ENCODE results near the gene LINC00237. TPM values are rescaled to one million over a fixed set of nuclear protein-coding genes. Genes with fewer than 3 reads are reported as not detected.

The LINC00237 gene
- total and polyA plus RNA-seq, 9 of the 15 experiments (the other 6 are each of a cell fraction or from before 2014, with no cell fraction given): not detected

DNA sequence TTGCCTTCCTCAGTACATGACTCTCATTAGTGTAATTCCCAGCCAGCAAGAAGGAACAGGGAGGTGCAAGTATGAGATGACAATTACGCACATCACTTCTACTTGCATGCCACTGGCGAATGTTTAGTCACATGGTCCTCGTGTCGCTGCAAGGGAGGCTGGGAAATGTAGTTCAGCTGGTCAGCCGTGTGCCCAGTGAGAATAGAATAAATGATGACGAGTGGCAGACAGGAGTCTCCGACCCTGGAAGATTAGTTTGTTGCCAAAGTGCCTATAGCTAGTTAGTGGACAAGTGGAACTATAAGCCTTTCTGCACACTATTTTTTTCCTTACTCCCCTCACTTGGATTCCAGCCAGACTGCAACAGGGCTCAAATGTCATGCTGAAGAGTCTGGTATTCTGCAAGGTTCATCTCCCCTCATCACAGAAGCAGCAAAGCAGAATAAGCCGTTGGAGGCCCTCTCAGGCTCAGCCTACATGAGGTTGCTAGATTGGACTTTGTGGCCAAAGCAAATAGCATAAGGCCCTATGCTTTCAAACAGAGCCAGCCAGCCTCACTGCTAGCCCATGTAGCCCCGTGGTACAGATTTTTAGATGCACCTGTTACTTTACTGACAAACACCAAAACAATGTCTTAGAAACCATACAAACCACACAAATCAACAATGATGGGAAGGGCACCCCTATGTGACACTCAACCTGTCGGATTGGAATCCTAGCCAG, 9.7 kb downstream of the LINC00237 start (continued):
- TF ChIP-seq, protein P1, sequence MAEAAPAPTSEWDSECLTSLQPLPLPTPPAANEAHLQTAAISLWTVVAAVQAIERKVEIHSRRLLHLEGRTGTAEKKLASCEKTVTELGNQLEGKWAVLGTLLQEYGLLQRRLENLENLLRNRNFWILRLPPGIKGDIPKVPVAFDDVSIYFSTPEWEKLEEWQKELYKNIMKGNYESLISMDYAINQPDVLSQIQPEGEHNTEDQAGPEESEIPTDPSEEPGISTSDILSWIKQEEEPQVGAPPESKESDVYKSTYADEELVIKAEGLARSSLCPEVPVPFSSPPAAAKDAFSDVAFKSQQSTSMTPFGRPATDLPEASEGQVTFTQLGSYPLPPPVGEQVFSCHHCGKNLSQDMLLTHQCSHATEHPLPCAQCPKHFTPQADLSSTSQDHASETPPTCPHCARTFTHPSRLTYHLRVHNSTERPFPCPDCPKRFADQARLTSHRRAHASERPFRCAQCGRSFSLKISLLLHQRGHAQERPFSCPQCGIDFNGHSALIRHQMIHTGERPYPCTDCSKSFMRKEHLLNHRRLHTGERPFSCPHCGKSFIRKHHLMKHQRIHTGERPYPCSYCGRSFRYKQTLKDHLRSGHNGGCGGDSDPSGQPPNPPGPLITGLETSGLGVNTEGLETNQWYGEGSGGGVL (CRISPR knock-in tag; IDR thresholded peaks at IDR 0.05): no peak
- TF ChIP-seq, protein P2, sequence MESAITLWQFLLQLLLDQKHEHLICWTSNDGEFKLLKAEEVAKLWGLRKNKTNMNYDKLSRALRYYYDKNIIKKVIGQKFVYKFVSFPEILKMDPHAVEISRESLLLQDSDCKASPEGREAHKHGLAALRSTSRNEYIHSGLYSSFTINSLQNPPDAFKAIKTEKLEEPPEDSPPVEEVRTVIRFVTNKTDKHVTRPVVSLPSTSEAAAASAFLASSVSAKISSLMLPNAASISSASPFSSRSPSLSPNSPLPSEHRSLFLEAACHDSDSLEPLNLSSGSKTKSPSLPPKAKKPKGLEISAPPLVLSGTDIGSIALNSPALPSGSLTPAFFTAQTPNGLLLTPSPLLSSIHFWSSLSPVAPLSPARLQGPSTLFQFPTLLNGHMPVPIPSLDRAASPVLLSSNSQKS (CRISPR knock-in tag; IDR thresholded peaks at IDR 0.05): no peak
- TF ChIP-seq, protein P3, sequence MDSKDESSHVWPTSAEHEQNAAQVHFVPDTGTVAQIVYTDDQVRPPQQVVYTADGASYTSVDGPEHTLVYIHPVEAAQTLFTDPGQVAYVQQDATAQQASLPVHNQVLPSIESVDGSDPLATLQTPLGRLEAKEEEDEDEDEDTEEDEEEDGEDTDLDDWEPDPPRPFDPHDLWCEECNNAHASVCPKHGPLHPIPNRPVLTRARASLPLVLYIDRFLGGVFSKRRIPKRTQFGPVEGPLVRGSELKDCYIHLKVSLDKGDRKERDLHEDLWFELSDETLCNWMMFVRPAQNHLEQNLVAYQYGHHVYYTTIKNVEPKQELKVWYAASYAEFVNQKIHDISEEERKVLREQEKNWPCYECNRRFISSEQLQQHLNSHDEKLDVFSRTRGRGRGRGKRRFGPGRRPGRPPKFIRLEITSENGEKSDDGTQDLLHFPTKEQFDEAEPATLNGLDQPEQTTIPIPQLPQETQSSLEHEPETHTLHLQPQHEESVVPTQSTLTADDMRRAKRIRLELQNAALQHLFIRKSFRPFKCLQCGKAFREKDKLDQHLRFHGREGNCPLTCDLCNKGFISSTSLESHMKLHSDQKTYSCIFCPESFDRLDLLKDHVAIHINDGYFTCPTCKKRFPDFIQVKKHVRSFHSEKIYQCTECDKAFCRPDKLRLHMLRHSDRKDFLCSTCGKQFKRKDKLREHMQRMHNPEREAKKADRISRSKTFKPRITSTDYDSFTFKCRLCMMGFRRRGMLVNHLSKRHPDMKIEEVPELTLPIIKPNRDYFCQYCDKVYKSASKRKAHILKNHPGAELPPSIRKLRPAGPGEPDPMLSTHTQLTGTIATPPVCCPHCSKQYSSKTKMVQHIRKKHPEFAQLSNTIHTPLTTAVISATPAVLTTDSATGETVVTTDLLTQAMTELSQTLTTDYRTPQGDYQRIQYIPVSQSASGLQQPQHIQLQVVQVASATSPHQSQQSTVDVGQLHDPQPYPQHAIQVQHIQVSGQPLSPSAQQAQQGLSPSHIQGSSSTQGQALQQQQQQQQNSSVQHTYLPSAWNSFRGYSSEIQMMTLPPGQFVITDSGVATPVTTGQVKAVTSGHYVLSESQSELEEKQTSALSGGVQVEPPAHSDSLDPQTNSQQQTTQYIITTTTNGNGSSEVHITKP (IDR thresholded peaks at IDR 0.05; ENCODE audit: partially characterized antibody): no peak
- TF ChIP-seq, protein P4, sequence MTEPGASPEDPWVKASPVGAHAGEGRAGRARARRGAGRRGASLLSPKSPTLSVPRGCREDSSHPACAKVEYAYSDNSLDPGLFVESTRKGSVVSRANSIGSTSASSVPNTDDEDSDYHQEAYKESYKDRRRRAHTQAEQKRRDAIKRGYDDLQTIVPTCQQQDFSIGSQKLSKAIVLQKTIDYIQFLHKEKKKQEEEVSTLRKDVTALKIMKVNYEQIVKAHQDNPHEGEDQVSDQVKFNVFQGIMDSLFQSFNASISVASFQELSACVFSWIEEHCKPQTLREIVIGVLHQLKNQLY (CRISPR knock-in tag; conservative IDR thresholded peaks at IDR 0.05): no peak
- no peak for TF ChIP-seq FIP1L1 (IDR thresholded peaks at IDR 0.05; ENCODE audit: low read depth, low read length, poor library complexity, severe bottlenecking)
- TF ChIP-seq, protein P5, sequence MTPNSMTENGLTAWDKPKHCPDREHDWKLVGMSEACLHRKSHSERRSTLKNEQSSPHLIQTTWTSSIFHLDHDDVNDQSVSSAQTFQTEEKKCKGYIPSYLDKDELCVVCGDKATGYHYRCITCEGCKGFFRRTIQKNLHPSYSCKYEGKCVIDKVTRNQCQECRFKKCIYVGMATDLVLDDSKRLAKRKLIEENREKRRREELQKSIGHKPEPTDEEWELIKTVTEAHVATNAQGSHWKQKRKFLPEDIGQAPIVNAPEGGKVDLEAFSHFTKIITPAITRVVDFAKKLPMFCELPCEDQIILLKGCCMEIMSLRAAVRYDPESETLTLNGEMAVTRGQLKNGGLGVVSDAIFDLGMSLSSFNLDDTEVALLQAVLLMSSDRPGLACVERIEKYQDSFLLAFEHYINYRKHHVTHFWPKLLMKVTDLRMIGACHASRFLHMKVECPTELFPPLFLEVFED (CRISPR knock-in tag; conservative IDR thresholded peaks at IDR 0.05): no peak
- peak; percentile 28; the same call in 1 of the 2 replicates for TF ChIP-seq TOE1 (IDR thresholded peaks at IDR 0.05; ENCODE audit: borderline replicate concordance)
- no peak for TF ChIP-seq TOE1 (CRISPR knock-in tag; IDR thresholded peaks at IDR 0.05; ENCODE audit: borderline replicate concordance, low read depth)
- no peak for TF ChIP-seq ZSCAN29 (IDR thresholded peaks at IDR 0.05)
- 0 out of 2 replicates have a peak, but pooled peaks have one; percentile 13 for TF ChIP-seq CXXC5 (CRISPR knock-in tag; IDR thresholded peaks at IDR 0.05)
- TF ChIP-seq, protein P6, sequence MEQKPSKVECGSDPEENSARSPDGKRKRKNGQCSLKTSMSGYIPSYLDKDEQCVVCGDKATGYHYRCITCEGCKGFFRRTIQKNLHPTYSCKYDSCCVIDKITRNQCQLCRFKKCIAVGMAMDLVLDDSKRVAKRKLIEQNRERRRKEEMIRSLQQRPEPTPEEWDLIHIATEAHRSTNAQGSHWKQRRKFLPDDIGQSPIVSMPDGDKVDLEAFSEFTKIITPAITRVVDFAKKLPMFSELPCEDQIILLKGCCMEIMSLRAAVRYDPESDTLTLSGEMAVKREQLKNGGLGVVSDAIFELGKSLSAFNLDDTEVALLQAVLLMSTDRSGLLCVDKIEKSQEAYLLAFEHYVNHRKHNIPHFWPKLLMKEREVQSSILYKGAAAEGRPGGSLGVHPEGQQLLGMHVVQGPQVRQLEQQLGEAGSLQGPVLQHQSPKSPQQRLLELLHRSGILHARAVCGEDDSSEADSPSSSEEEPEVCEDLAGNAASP (IDR thresholded peaks at IDR 0.05): no peak
- no peak for TF ChIP-seq ZNF586 (CRISPR knock-in tag; conservative IDR thresholded peaks at IDR 0.05)
- TF ChIP-seq HDAC1 (IDR thresholded peaks at IDR 0.05): no peak
- no peak for TF ChIP-seq HMG20B (CRISPR knock-in tag; IDR thresholded peaks at IDR 0.05)
- no peak for TF ChIP-seq ZNF3 (CRISPR knock-in tag; IDR thresholded peaks at IDR 0.05)
- no peak for TF ChIP-seq SIRT6 (IDR thresholded peaks at IDR 0.05; ENCODE audit: low read depth, low read length)
- no peak for TF ChIP-seq DDX20 (tag; IDR thresholded peaks at IDR 0.05; ENCODE audit: low read depth)
